ELR (cell line): Measurements from ENCODE around the gene PTPRU.
"Not testable (repeated sequence)": the region's sequence is repeated elsewhere in the genome, so short reads cannot be mapped to it uniquely, and the experiment has no call there.

ENCODE experiments used
- DNase-seq: peaks from one replicate; pipeline ENCODE4 v3.0.0-alpha.2; 2015; ENCODE audit warnings: low read depth

The PTPRU gene

GRCh38 chr1:29290414-29290985, 54.2 kb downstream of the PTPRU start:
- DNase-seq: no peak

DNA sequence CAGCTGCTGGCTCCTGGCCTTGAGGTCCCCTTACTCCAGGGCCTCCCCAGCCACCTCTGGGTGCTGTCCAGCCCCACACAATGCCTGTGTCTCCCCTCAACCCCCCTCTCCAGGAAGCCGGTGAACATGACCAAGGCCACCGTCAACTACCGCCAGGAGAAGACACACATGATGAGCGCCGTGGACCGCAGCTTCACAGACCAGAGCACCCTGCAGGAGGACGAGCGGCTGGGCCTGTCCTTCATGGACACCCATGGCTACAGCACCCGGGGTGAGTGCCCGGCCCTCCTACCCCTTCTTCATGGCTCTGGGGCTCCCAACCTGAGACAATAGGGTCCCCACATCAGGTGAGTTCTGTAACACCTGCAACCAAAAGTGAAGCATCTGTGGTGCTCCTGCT, 55.4 kb downstream of the PTPRU start:
- DNase-seq: no peak

DNA sequence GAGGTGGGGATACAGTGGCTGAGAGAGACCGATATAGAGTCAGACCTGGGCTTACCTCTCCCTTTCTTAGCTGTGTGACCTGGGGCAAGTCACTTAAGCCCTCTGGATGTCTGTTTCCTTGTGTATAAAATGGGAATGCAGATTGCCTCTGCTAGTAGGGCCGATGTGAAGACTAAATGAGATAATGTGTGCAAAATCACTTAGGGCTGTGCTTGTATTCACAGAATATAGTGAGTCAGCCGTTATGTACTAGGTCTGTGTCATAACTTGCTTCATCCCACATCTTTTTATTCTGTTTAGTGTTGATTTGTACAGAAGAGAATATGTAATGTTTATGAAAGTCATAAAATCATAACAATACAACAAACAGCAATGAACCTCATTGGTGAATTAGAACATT, 56.0 kb downstream of the PTPRU start:
- DNase-seq: peak; percentile 38

- peak; percentile 38 for DNase-seq
These were observed 61.1 kb downstream of the PTPRU start for GRCh38 chr1:29297450-29297849.

DNA sequence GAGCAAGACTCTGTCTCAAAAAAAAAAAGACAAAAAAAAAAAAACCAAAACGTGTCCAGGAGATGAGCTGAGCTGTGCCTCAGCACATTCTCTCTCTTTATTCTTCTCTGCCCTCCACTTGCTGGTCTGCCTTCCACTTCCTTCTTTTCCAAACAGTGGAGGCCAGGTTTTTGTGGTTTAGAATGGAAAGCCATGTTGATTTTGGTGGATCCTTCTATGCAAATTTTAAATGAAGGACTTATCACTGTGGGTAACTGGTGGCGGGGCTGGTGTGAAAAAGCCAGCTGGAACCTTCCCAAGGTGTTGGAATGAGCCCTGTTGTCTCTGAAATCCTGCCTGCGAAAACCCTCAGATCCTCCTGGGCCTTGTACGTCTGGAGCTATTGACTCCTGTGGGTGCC, 61.9 kb downstream of the PTPRU start:
- DNase-seq: no peak

DNA sequence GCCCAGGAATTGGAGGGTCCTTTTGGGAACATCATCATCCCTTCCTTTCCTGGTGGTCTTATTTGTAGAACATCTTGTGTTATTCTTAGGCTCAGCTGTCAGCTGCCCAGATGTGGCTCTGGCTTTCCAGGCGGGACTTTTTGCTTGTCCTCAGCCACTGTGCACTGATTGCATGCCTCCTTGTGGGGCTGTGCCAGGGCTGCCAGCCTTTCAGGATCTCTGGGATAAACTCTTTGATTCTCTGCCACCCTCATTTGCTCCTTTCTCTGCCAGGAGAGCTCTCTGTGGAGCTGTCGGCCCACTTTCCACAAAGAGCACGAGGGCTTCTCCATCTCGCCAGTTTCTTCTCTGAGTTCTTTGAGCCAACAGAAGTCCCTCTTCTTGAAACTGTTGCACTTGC, 63.1 kb downstream of the PTPRU start:
- DNase-seq: no peak

GRCh38 chr1:29301732-29302131, 65.4 kb downstream of the PTPRU start:
- DNase-seq: not testable (repeated sequence)

DNA sequence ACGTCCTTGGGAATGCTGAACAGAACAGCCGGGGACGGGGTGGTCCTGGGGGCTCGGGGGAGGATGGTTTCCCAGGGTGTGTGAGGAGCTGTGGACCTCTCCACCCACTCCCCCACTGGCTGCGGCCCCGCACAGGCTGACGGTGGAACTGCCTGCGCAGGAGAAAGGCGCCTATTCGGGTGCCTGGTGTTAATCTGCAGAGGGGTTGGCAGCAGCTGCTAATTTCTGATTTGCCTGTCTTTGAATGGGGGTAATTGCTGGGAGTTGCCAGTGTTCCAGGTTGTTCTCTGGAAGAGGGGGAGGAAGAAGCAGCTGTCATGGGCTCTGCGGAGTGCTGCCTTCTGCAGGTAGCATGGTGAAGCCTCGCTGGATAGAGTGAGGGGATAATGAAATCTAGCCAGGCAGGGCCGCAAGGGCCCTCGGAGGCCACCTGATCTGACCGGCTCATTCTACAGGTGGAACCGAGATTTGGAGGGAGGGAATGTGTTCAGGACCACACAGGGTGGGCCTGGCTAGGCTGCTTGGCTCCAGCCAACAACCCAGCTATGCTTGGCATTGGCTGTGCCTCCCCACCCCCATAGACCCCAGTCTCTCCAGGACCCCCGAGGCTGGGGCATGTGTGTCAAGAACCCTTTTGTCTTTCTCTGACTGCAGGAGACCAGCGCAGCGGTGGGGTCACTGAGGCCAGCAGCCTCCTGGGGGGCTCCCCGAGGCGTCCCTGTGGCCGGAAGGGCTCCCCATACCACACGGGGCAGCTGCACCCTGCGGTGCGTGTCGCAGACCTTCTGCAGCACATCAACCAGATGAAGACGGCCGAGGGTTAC, 67.1 kb downstream of the PTPRU start:
- no peak for DNase-seq

- no peak for DNase-seq
These were observed 67.8 kb downstream of the PTPRU start for GRCh38 chr1:29304025-29304684.

DNA sequence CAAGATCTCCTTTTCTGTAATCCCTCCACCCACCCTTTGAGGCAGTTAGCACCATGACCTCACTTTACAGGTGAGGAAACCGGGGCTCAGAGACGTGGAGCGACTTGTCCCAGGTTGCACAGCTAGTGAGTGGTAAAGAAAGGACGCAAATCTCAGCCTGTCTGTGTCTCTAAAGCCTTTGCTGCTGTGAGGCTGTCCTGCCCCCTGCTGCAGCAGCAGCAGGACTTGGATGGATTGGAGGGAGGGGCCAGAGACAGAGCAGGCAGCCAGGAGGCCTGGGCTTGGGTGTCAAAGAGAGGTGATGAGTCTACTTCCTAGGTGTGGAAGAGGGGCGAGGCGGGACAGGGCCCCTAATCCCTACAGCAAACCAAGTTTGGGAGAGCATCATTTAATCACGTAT, 69.6 kb downstream of the PTPRU start:
- DNase-seq: peak; percentile 7

- no peak for DNase-seq
These were observed 70.3 kb downstream of the PTPRU start for GRCh38 chr1:29306471-29307140.

GRCh38 chr1:29309075-29309474, 72.8 kb downstream of the PTPRU start:
- no peak for DNase-seq

- no peak for DNase-seq
These were observed 73.3 kb downstream of the PTPRU start for GRCh38 chr1:29309621-29310020.

- DNase-seq: no peak
These were observed 74.4 kb downstream of the PTPRU start for GRCh38 chr1:29310616-29311180.

GRCh38 chr1:29311352-29312030, 75.2 kb downstream of the PTPRU start:
- DNase-seq: no peak

- no peak for DNase-seq
These were observed 76.4 kb downstream of the PTPRU start for GRCh38 chr1:29312469-29313461.

GRCh38 chr1:29314685-29315084, 78.4 kb downstream of the PTPRU start:
- not testable (repeated sequence) for DNase-seq

DNA sequence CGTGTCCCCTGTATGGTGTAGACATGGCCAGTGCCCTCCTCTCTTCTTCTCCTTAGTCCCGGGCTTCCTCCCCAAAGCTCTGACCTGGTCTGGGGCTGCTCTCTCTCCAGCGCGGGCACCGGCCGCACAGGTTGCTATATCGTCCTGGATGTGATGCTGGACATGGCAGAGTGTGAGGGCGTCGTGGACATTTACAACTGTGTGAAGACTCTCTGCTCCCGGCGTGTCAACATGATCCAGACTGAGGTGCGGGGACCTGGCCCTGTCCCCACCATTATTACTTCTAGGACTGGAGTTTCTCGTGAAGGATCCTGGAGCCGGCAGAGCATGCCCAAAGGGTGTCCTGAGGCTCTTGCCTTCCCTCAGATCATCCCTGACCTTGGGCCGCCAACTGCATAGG, 78.9 kb downstream of the PTPRU start:
- DNase-seq: no peak

DNA sequence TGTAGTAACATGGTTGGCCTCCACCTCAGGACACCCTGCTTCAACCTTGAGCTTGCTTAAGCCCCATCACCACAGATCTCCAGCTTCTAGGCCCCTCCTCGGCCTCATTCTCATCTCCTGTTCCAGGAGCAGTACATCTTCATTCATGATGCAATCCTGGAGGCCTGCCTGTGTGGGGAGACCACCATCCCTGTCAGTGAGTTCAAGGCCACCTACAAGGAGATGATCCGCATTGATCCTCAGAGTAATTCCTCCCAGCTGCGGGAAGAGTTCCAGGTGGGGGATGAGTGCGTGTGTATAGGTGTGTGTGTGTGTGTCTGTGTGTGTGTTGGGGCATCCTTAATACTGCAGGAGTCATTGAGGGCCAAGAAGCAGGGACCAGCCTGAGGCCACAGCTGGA, 79.6 kb downstream of the PTPRU start:
- DNase-seq: no peak

GRCh38 chr1:29317063-29317915, 81.0 kb downstream of the PTPRU start:
- no peak for DNase-seq
